GM10248 (cell line): Measurements from ENCODE around the gene KPNA5.
"Not testable (repeated sequence)": the region's sequence is repeated elsewhere in the genome, so short reads cannot be mapped to it uniquely, and the experiment has no call there.

Source experiments
- CTCF ChIA-PET: fragments of 300-600 bp; sonication (Branson Sonifier 250); formaldehyde crosslinking; extraction: SDS; loops from one replicate; lab custom pipeline; 2021; ENCODE audit warnings: antibody characterized with exemption; lab: Yijun Ruan, JAX
- POLR2A ChIA-PET: fragments of 350-650 bp; sonication (Branson Sonifier 250); formaldehyde crosslinking; extraction: SDS; loops from one replicate; lab custom pipeline; 2020; ENCODE audit warnings: antibody characterized with exemption; lab: Yijun Ruan, JAX
- DNase-seq: peaks from one replicate; pipeline ENCODE4 v3.0.0; 2012; ENCODE audit errors: extremely low spot score
- TF ChIP-seq, protein P1 (sequence below): IDR thresholded peaks from 2 replicates; pipeline ENCODE4 v1.5.1; 2012; ENCODE audit warnings: mild to moderate bottlenecking, low read depth; ENCODE audit errors: extremely low read depth, missing control alignments, control extremely low read depth

Gene KPNA5

DNA sequence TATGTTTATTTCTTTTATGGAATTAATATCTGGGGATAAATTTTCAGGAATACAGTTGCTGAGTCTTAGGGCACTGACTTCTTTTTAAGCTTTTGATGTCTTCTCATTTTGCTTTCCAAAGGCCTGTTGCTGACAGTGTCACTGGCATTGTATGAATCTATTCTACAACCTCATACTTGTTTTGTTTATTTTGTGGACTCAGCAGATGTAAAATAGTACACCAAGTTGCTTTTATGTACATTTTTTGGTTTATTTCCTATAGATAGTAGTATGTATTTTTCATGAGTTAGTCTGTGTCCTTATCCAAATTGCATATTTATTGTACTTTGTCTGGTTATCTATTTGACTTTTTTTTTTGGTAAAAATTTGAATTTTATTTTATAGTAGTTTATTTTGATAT, 49.5 kb downstream of the KPNA5 start:
- no peak for DNase-seq
- CTCF ChIA-PET = interaction anchor here (1.4 kb wide), 1 partner anchor 31 kb away, joined by 3 read pairs; no protein-coding TSS in a partner anchor
- TF ChIP-seq, protein P1, sequence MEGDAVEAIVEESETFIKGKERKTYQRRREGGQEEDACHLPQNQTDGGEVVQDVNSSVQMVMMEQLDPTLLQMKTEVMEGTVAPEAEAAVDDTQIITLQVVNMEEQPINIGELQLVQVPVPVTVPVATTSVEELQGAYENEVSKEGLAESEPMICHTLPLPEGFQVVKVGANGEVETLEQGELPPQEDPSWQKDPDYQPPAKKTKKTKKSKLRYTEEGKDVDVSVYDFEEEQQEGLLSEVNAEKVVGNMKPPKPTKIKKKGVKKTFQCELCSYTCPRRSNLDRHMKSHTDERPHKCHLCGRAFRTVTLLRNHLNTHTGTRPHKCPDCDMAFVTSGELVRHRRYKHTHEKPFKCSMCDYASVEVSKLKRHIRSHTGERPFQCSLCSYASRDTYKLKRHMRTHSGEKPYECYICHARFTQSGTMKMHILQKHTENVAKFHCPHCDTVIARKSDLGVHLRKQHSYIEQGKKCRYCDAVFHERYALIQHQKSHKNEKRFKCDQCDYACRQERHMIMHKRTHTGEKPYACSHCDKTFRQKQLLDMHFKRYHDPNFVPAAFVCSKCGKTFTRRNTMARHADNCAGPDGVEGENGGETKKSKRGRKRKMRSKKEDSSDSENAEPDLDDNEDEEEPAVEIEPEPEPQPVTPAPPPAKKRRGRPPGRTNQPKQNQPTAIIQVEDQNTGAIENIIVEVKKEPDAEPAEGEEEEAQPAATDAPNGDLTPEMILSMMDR = no peak
- POLR2A ChIA-PET = interaction anchor here (0.6 kb wide), 1 partner anchor 284 kb away, joined by 3 read pairs; no protein-coding TSS in a partner anchor

DNA sequence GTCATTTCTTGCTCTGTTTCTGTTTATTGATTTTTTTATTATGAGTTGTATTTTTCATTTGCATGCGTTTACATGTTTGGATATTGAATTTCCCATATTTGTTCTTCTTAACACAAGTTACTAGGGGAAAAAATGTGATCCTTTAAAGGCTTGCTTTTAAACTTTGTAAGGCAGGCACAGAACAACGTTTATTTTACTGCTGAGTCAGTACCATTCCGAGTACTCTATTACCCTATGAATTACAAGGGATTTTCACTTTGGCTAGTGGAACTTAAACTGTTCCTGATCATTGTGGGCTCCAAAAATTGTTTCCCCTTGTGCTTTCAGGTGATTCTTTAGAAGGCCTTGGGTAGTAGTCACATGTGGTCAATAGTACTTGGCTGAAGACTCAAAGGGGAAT, 56.0 kb downstream of the KPNA5 start:
- no peak for DNase-seq
- POLR2A ChIA-PET = no interaction called here
- TF ChIP-seq, protein P1 = no peak
- CTCF ChIA-PET = interaction anchor here (1.0 kb wide), 1 partner anchor 11 kb away, joined by 3 read pairs; no protein-coding TSS in a partner anchor

DNA sequence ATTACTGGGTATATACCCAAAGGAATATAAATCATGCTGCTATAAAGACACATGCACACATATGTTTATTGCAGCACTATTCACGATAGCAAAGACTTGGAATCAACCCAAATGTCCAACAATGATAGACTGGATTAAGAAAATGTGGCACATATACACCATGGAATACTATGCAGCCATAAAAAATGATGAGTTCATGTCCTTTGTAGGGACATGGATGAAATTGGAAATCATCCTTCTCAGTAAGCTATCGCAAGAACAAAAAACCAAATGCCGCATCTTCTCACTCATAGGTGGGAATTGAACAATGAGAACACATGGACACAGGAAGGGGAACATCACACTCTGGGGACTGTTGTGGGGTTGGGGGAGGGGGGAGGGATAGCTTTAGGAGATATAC, 59.5 kb downstream of the KPNA5 start:
- CTCF ChIA-PET, DNase-seq, POLR2A ChIA-PET: not testable (repeated sequence)

- CTCF ChIA-PET = no interaction called here
- TF ChIP-seq, protein P1 = no peak
- POLR2A ChIA-PET = no interaction called here
- no peak for DNase-seq
Measured at GRCh38 chr6:116741571-116741970, 60.6 kb downstream of the KPNA5 start.

DNA sequence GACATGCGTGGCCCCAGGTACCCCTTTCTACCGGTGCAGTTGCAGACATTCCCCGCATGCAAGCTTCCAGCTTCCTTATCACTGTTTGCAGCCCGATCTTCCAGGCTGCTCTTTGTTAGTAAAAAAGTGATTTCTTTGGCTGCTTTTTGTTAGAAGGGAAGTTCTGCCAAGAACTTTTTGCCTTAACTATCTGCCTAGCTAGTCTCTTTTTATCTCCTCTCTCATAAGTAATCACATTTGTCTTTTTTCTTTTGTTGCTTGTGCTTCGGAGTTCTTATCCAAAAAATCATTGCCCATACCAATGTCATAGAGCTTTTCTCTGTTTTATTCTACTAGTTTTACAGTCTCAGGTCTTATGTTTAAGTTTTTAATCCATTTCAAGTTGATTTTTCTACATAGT, 64.2 kb downstream of the KPNA5 start:
- POLR2A ChIA-PET = no interaction called here
- DNase-seq = no peak
- CTCF ChIA-PET = no interaction called here
- TF ChIP-seq, protein P1 = no peak

- CTCF ChIA-PET = interaction anchor here (1.4 kb wide), 1 partner anchor 31 kb away, joined by 3 read pairs; no protein-coding TSS in a partner anchor
- DNase-seq = no peak
- TF ChIP-seq, protein P1 = no peak
- POLR2A ChIA-PET = no interaction called here
Measured at GRCh38 chr6:116761779-116762178, 80.8 kb downstream of the KPNA5 start.

DNA sequence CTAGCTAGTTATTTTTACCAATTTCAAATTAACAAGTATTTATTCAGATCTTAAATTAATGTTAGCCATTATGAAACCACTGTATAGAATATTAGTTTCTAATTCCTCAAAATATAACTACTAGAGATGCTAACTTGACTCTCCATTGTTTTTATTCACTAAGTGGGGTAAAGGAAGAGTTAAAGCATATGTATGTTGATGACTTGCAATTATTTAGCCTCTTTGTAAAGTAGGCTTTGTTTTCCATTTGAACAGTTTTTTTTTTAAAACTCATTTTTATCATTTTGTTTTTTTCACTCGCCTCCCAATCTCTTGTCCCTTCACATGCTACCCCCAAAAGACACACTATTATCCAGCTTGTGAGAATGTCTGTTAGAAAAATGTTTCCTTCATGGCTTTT, 81.2 kb downstream of the KPNA5 start:
- POLR2A ChIA-PET = no interaction called here
- TF ChIP-seq, protein P1 = no peak
- CTCF ChIA-PET = interaction anchor here (1.4 kb wide), 1 partner anchor 31 kb away, joined by 3 read pairs; no protein-coding TSS in a partner anchor
- DNase-seq = no peak
